WTC11 (cell line): ENCODE measurements around the gene FSTL3.
"Not testable (repeated sequence)": the region's sequence is repeated elsewhere in the genome, so short reads cannot be mapped to it uniquely, and the experiment has no call there.

Experiments used
- CBFB ChIP-seq: sonication (generic); formaldehyde crosslinking; IDR thresholded peaks from 2 replicates; pipeline ENCODE4 v1.8.1; 2022; ENCODE audit warnings: mild to moderate bottlenecking, low read depth, missing genetic modification reagents
- CREB1 ChIP-seq: sonication (generic); formaldehyde crosslinking; IDR thresholded peaks from 2 replicates; pipeline ENCODE4 v1.8.0; 2023; ENCODE audit warnings: mild to moderate bottlenecking, missing genetic modification reagents
- CTCF ChIP-seq: fragments of 200-600 bp; IDR thresholded peaks from 2 replicates; pipeline ENCODE4 v1.8.0; 2022; ENCODE audit warnings: antibody characterized with exemption
- E2F1 ChIP-seq: sonication (generic); formaldehyde crosslinking; IDR thresholded peaks from 2 replicates; pipeline ENCODE4 v1.8.0; 2022; ENCODE audit warnings: mild to moderate bottlenecking, missing genetic modification reagents
- JAZF1 ChIP-seq: fragments of 250-450 bp; sonication (Bioruptor Pico); IDR thresholded peaks from 2 replicates; pipeline ENCODE4 v1.9.0; 2021; ENCODE audit warnings: moderate library complexity, mild to moderate bottlenecking, inconsistent platforms
- JUN ChIP-seq: sonication (generic); formaldehyde crosslinking; IDR thresholded peaks from 2 replicates; pipeline ENCODE4 v1.8.0; 2023; ENCODE audit warnings: mild to moderate bottlenecking, missing genetic modification reagents
- TP53 ChIP-seq: sonication (generic); formaldehyde crosslinking; IDR thresholded peaks from 2 replicates; pipeline ENCODE4 v1.8.1; 2023; ENCODE audit warnings: mild to moderate bottlenecking, missing genetic modification reagents
- ZBTB43 ChIP-seq: sonication (generic); formaldehyde crosslinking; IDR thresholded peaks from 2 replicates; pipeline ENCODE4 v1.8.1; 2023; ENCODE audit warnings: mild to moderate bottlenecking, missing genetic modification reagents
- TF ChIP-seq, protein P1 (sequence below): sonication (generic); formaldehyde crosslinking; IDR thresholded peaks from 2 replicates; pipeline ENCODE4 v1.8.1; 2023; ENCODE audit warnings: mild to moderate bottlenecking, moderate library complexity, missing genetic modification reagents
- TF ChIP-seq, protein P2 (sequence below): sonication (generic); formaldehyde crosslinking; IDR thresholded peaks from 2 replicates; pipeline ENCODE4 v1.8.1; 2022; ENCODE audit warnings: low read depth, missing genetic modification reagents, borderline replicate concordance

DNA sequence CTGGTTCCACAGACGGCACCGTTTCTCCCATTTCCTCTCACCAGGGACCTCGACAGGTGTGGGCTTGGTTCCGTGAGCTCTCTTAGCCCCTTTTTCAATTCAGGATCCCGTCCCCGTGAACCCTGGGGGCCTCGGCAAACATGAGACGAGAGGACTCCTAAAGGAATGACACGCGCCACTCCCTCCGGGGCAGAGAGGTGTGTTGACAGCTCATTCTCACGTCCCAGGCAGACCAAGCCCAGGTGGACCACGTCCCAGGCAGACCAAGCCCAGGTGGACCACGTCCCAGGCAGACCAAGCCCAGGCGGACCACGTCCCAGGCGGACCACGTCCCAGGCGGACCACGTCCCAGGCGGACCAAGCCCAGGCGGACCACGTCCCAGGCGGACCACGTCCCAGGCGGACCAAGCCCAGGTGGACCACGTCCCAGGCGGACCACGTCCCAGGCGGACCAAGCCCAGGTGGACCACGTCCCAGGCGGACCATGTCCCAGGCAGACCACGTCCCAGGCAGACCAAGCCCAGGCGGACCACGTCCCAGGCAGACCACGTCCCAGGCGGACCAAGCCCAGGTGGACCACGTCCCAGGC is 9.1 kb upstream of the FSTL3 start:
- not testable (repeated sequence) for TF ChIP-seq CTCF; ZBTB43 (CRISPR knock-in tag); CBFB; E2F1; JUN (CRISPR knock-in tag); CREB1 (CRISPR knock-in tag); TP53 (CRISPR knock-in tag); JAZF1 (CRISPR knock-in tag)
- TF ChIP-seq, protein P1, sequence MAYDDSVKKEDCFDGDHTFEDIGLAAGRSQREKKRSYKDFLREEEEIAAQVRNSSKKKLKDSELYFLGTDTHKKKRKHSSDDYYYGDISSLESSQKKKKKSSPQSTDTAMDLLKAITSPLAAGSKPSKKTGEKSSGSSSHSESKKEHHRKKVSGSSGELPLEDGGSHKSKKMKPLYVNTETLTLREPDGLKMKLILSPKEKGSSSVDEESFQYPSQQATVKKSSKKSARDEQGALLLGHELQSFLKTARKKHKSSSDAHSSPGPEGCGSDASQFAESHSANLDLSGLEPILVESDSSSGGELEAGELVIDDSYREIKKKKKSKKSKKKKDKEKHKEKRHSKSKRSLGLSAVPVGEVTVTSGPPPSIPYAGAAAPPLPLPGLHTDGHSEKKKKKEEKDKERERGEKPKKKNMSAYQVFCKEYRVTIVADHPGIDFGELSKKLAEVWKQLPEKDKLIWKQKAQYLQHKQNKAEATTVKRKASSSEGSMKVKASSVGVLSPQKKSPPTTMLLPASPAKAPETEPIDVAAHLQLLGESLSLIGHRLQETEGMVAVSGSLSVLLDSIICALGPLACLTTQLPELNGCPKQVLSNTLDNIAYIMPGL, result not testable (repeated sequence)
- TF ChIP-seq, protein P2, sequence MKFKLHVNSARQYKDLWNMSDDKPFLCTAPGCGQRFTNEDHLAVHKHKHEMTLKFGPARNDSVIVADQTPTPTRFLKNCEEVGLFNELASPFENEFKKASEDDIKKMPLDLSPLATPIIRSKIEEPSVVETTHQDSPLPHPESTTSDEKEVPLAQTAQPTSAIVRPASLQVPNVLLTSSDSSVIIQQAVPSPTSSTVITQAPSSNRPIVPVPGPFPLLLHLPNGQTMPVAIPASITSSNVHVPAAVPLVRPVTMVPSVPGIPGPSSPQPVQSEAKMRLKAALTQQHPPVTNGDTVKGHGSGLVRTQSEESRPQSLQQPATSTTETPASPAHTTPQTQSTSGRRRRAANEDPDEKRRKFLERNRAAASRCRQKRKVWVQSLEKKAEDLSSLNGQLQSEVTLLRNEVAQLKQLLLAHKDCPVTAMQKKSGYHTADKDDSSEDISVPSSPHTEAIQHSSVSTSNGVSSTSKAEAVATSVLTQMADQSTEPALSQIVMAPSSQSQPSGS (CRISPR knock-in tag), result not testable (repeated sequence)
